Dendritic cell treated with granulocyte-macrophage colony-stimulating factor and Interleukin-4, amounts not matched to agents 40 ng/mL and 50 ng/mL, for 4 days (primary cell): Measurements from ENCODE around the gene RAD51B.
"Not testable (repeated sequence)": the region's sequence is repeated elsewhere in the genome, so short reads cannot be mapped to it uniquely, and the experiment has no call there.

ENCODE experiments used
- H3K27ac Mint-ChIP-seq: one replicate; pipeline ENCODE4 v1.8.0; 2022; ENCODE audit warnings: mild to moderate bottlenecking, mixed read lengths
- H3K27me3 Mint-ChIP-seq: one replicate; pipeline ENCODE4 v1.8.0; 2022; ENCODE audit warnings: mild to moderate bottlenecking, mixed read lengths
- H3K36me3 Mint-ChIP-seq: one replicate; pipeline ENCODE4 v1.8.0; 2022; ENCODE audit warnings: low read depth, mixed read lengths
- H3K4me1 Mint-ChIP-seq: one replicate; pipeline ENCODE4 v1.8.0; 2022; ENCODE audit warnings: low read depth, mixed read lengths
- H3K4me3 Mint-ChIP-seq: one replicate; pipeline ENCODE4 v1.8.0; 2022; ENCODE audit warnings: mild to moderate bottlenecking, moderate library complexity, mixed read lengths
- H3K9me3 Mint-ChIP-seq: one replicate; pipeline ENCODE4 v1.8.0; 2022; ENCODE audit warnings: mixed read lengths
- intact Hi-C: fragments of 100-400 bp; cut with micrococcal nuclease; formaldehyde crosslinking; loops from one replicate; pipeline ENCODE4 v1.15.0; 2022

RAD51B gene

DNA sequence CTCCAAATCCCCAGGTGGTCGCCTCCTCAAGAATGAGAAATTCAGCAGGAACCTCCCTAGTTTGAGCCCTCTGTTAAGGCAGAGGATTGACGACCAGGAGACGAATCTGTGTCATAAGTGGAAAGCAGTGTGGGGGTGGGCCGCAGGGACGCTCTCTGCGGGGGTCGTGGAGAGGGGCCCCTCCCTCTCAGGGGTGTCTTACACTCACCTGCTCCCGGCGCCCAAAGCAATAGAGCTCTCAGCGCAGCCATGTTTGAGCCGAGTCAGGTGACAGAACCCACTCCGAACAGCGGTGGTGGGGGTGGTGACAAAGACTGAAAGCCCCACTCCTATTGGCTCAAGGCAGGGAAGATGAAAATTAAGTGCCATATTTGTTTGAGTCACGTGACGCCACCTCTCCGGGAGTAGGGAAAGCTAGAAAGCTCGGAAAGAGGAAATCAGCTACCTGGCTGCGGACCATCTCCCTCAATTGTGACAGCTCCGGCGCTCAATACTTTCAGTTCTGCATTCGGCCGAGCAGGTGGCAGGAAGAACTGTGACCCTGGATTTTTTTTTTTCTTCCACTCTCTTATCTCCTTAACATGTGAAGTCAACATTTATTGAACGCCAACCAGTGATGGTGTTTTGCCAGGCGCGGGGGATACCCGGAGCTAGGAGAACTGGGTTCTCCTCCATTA lies 3.1 kb upstream of the RAD51B start, which contains the start of gene ZFYVE26:
Gene ZFYVE26 (minus strand): TSS at position 265 of the 677 bp plus-strand sequence. CDS start 627 bp downstream, outside the sequence.
- Mint-ChIP-seq H3K36me3 (peaks cover 53% of the 10 kb centered on the region), H3K9me3 (no peaks in the 10 kb centered on the region), H3K4me3 (peak within 1 kb of the TSS; percentile 83), H3K27ac (peak within 1 kb of the TSS; percentile 94), H3K4me1 (peaks cover 71% of the 10 kb centered on the region), H3K27me3 (no peaks in the 10 kb centered on the region)
- intact Hi-C loops, result loop anchor here (10.0 kb wide), 1 partner anchor 52 kb away; no protein-coding TSS in a partner anchor

GRCh38 chr14:67817750-67818438 lies 1.7 kb upstream of the RAD51B start:
- Mint-ChIP-seq H3K27ac (peak overlapping the region; percentile 93), H3K4me1 (peaks cover 62% of the 10 kb centered on the region), H3K4me3 (peak overlapping the region; percentile 63), H3K27me3 (no peaks in the 10 kb centered on the region), H3K36me3 (peaks cover 41% of the 10 kb centered on the region), H3K9me3 (no peaks in the 10 kb centered on the region)
- intact Hi-C loops, result loop anchor here (10.0 kb wide), 1 partner anchor 53 kb away; no protein-coding TSS in a partner anchor

DNA sequence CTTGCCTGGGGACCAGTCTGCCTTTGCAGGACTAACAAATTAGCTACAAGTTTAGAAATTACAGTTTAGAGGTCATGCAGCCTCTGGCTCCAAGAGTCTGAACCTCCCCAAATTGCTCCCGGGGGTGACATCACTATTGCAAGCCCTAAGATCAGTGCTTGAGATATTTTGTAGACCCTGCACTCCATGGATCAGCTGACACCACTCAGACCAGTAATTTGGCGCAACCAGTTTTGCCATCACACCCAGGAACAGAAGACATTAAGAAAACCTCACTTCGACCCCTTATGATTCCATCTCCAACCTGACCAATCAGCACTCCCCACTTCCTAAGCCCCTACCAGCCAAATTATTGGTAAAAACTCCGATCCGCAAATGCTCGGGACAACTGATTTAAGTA lies 1.1 kb upstream of the RAD51B start:
- not testable (repeated sequence) for H3K27me3 Mint-ChIP-seq

DNA sequence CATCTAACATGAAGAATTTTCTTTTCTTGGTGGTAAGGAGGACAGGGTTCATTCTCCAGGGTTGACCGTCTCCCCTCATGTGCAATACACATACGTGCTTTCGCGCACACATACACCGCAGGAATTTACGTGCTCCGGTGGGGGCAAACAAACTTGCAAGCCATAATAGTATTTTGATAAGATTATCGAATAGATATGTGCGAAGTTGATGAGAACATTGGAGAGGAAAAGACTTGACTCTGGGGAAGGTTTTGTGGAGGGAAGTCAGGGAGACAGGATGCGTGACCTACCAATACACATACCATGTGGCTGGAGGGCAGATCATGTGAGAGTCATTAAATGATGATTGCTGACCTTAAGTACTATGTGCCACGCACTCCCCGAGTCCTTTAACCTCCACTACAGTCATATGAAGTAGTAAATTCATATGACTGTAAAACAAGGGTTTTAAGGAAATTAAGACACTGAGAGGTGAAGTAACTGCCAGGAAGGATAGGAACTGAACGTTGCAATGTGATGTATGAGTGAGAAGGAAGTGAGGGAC lies 921 bp downstream of the RAD51B start:
- Mint-ChIP-seq H3K9me3 (no peaks in the 10 kb centered on the region), H3K27me3 (no peaks in the 10 kb centered on the region), H3K4me3 (peak overlapping the region; percentile 93), H3K4me1 (peaks cover 40% of the 10 kb centered on the region), H3K27ac (peak overlapping the region; percentile 93), H3K36me3 (peaks cover 30% of the 10 kb centered on the region)
- intact Hi-C loops, result no loop called here

More for the DNA sequence above, 1.1 kb upstream of the RAD51B start:
- Mint-ChIP-seq H3K36me3 (peaks cover 36% of the 10 kb centered on the region), H3K4me1 (peaks cover 60% of the 10 kb centered on the region), H3K4me3 (peak overlapping the region; percentile 63), H3K27ac (peak overlapping the region; percentile 93)
- H3K9me3 Mint-ChIP-seq, result not testable (repeated sequence)
- intact Hi-C loops, result loop anchor here (10.0 kb wide), 1 partner anchor 54 kb away; no protein-coding TSS in a partner anchor

GRCh38 chr14:67821121-67821520 lies 1.5 kb downstream of the RAD51B start:
- Mint-ChIP-seq H3K4me3 (no peak overlapping the region), H3K4me1 (peaks cover 35% of the 10 kb centered on the region), H3K36me3 (peaks cover 25% of the 10 kb centered on the region), H3K27ac (peak overlapping the region; percentile 93), H3K9me3 (no peaks in the 10 kb centered on the region), H3K27me3 (no peaks in the 10 kb centered on the region)
- intact Hi-C loops, result no loop called here

DNA sequence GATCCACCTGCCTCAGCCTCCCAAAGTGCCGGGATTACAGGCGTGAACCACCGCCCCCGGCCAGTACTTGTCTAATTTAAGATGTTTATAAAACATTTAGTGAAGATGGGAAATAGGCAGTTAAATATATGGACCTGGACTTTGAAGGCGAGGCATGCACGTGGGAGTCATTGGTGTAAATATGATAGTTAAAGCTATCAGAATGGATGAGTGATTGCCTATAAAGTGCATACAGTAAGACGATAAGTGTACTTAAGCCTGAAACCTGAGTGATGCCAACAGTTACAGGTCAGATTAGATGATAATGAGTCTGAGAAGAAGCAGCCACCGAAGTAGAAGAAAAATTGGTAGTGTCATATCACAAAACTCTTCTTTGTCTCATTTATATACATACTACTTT lies 11.5 kb downstream of the RAD51B start:
- Mint-ChIP-seq H3K27ac (no peak overlapping the region), H3K36me3 (peaks cover 31% of the 10 kb centered on the region), H3K4me3 (no peak overlapping the region), H3K4me1 (no peaks in the 10 kb centered on the region), H3K27me3 (no peaks in the 10 kb centered on the region), H3K9me3 (no peaks in the 10 kb centered on the region)
- intact Hi-C loops, result no loop called here

DNA sequence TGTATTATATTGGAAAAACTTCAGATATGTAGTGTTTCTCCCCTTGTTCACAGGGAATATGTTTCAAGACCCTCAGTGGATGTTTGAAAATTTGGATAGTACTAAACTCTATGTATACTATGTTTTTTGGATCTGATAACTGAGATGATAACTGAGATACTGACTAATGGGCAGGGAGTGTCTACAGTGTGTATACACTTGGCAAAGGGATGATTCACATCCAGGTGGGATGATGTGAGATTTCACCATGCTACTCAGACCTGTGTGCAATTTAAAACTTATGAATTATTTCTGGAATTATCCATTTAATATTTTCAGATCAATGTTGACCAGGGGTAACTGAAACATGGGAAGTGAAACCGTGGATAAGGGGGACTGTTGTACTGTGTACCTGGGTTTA lies 13.8 kb downstream of the RAD51B start:
- H3K9me3 Mint-ChIP-seq, result no peaks in the 10 kb centered on the region
- H3K27ac Mint-ChIP-seq, result no peak overlapping the region
- intact Hi-C loops, result no loop called here
- H3K4me3 Mint-ChIP-seq, result no peak overlapping the region
- no peaks in the 10 kb centered on the region for H3K4me1 Mint-ChIP-seq
- H3K27me3 Mint-ChIP-seq, result no peaks in the 10 kb centered on the region
- H3K36me3 Mint-ChIP-seq, result peaks cover 9% of the 10 kb centered on the region

DNA sequence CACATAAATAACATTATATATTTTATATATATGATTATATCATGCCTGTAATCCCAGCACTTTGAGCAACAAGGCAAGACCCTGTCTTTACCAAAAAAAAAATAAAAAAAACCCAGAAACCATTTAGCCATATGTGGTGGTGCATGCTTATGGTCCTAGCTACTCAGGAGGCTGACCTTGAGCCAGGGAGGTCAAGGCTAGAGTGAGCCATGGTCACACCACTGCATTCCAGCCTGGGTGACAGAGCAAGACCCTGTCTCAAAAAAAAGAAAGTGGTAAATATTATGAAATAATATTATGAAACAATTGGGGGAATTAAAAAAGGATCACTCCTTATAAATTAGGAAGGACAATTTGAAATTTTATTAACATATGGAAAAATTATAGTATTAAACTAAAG lies 16.0 kb downstream of the RAD51B start:
- no peaks in the 10 kb centered on the region for H3K36me3 Mint-ChIP-seq
- no peaks in the 10 kb centered on the region for H3K9me3 Mint-ChIP-seq
- H3K27me3 Mint-ChIP-seq, result no peaks in the 10 kb centered on the region
- no peak overlapping the region for H3K27ac Mint-ChIP-seq
- no peak overlapping the region for H3K4me3 Mint-ChIP-seq
- intact Hi-C loops, result loop anchor here (5.0 kb wide), 3 partner anchors 47 to 982 kb away; no protein-coding TSS in a partner anchor
- H3K4me1 Mint-ChIP-seq, result no peaks in the 10 kb centered on the region

- Mint-ChIP-seq H3K9me3 (no peaks in the 10 kb centered on the region), H3K4me1 (no peaks in the 10 kb centered on the region), H3K36me3 (no peaks in the 10 kb centered on the region), H3K4me3 (no peak overlapping the region), H3K27me3 (no peaks in the 10 kb centered on the region), H3K27ac (no peak overlapping the region)
- intact Hi-C loops, result loop anchor here (5.0 kb wide), 3 partner anchors 45 to 980 kb away; no protein-coding TSS in a partner anchor
Observed at GRCh38 chr14:67837011-67837624, 17.5 kb downstream of the RAD51B start.

DNA sequence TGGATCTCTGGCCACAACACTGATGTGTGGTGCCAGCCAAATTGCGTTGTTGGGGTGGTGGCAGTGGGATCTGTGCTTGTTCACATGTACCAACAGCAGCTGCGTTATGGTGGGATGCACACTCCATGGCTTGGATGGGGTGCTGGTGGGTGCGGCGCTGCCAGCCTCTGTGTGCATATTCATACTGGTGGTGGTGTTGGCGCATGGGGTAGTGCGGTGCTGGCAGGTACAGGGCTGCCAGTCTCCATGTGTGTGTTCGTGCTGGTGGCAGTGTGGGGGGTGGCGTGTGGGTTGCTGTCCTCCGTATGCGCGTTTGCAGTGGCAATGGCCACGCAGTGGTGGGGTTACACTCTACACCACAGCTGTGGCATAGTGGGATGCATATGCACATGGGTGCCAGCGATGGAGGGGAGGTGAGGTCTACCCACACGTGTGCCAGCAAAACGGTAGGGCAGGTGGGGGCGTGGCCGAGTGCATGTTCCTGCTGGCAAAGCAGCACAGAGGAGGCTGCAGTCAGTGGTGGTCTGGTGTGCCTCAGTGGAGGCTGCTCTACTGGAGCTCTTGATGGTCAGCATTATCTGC lies 26.5 kb downstream of the RAD51B start:
- Mint-ChIP-seq H3K27ac (no peak overlapping the region), H3K27me3 (no peaks in the 10 kb centered on the region), H3K36me3 (peaks cover 17% of the 10 kb centered on the region), H3K9me3 (peaks cover 20% of the 10 kb centered on the region), H3K4me3 (no peak overlapping the region), H3K4me1 (peaks cover 27% of the 10 kb centered on the region)
- intact Hi-C loops, result no loop called here

GRCh38 chr14:67850066-67850830 lies 30.7 kb downstream of the RAD51B start:
- peak overlapping the region; percentile 80 for H3K27ac Mint-ChIP-seq
- H3K4me1 Mint-ChIP-seq, result peaks cover 51% of the 10 kb centered on the region
- H3K36me3 Mint-ChIP-seq, result peaks cover 17% of the 10 kb centered on the region
- peaks cover 20% of the 10 kb centered on the region for H3K9me3 Mint-ChIP-seq
- H3K27me3 Mint-ChIP-seq, result no peaks in the 10 kb centered on the region
- intact Hi-C loops, result no loop called here
- H3K4me3 Mint-ChIP-seq, result no peak overlapping the region

GRCh38 chr14:67851785-67852410 lies 32.3 kb downstream of the RAD51B start:
- H3K4me3 Mint-ChIP-seq, result no peak overlapping the region
- no peaks in the 10 kb centered on the region for H3K27me3 Mint-ChIP-seq
- H3K36me3 Mint-ChIP-seq, result peaks cover 7% of the 10 kb centered on the region
- H3K4me1 Mint-ChIP-seq, result peaks cover 50% of the 10 kb centered on the region
- H3K27ac Mint-ChIP-seq, result peak overlapping the region; percentile 80
- peaks cover 20% of the 10 kb centered on the region for H3K9me3 Mint-ChIP-seq
- intact Hi-C loops, result no loop called here
